T-helper 22 cell (primary cell): ENCODE measurements around the gene PARL.
"Not testable (repeated sequence)": the region's sequence is repeated elsewhere in the genome, so short reads cannot be mapped to it uniquely, and the experiment has no call there.

ENCODE experiments used
- DNase-seq: peaks from one replicate; pipeline ENCODE4 v3.0.0-alpha.2; 2020; ENCODE audit warnings: low read depth

Gene PARL

GRCh38 chr3:183790700-183791099, 94.0 kb downstream of the PARL start:
- no peak for DNase-seq

GRCh38 chr3:183789826-183790225, 94.9 kb downstream of the PARL start:
- no peak for DNase-seq

- DNase-seq, result not testable (repeated sequence)
Measured at GRCh38 chr3:183784503-183784902, 100.2 kb downstream of the PARL start.

- no peak for DNase-seq
Measured at GRCh38 chr3:183782576-183783276, 102.0 kb downstream of the PARL start.

- DNase-seq, result no peak
Measured at GRCh38 chr3:183781246-183781645, 103.4 kb downstream of the PARL start.

- no peak for DNase-seq
Measured at GRCh38 chr3:183779896-183780465, 104.7 kb downstream of the PARL start.
